H1 (cell line): ENCODE measurements around the gene NT5DC1. TPM values are rescaled to one million over a fixed set of nuclear protein-coding genes. Genes with fewer than 3 reads are reported as not detected.

Experiments used
- CTCF ChIA-PET: fragments of 300-600 bp; sonication (Branson Sonifier 250); formaldehyde crosslinking; loops from one replicate; lab custom pipeline; 2021; ENCODE audit not compliant: partially characterized antibody; lab: Charles Lee
- POLR2A ChIA-PET: fragments of 300-600 bp; sonication (Branson Sonifier 250); formaldehyde crosslinking; loops from one replicate; lab custom pipeline; 2021; ENCODE audit warnings: inconsistent platforms; ENCODE audit not compliant: partially characterized antibody; lab: Charles Lee
- DNase-seq, 2 experiments: peaks; one replicate each; pipeline versions ENCODE4 v3.0.0 to v3.0.0-alpha.2; 2010 to 2022; ENCODE audit warnings: low spot score in 2 of 2, low read depth in 1 of 2, mixed read lengths in 1 of 2
- FAIRE-seq: peaks from 2 replicates; lab custom pipeline; 2011; peaks lifted over from hg19 to GRCh38; lab: Jason Lieb, UNC
- H2AFZ ChIP-seq: 2 replicates; pipeline ENCODE4 v1.8.1; 2012; ENCODE audit warnings: low read length, inconsistent platforms
- H2AK5ac ChIP-seq: 2 replicates; pipeline ENCODE4 v1.6.1; 2013; ENCODE audit warnings: low read depth, low read length
- H2BK120ac ChIP-seq: replicated peaks from 2 replicates; pipeline ENCODE3; 2013; ENCODE audit warnings: low read depth, low read length, inconsistent platforms
- H2BK12ac ChIP-seq: 2 replicates; pipeline ENCODE4 v1.6.1; 2013; ENCODE audit warnings: low read depth, low read length
- H2BK15ac ChIP-seq: 2 replicates; pipeline ENCODE4 v1.6.1; 2013; ENCODE audit warnings: low read length
- H2BK20ac ChIP-seq: 2 replicates; pipeline ENCODE4 v1.6.1; 2013; ENCODE audit warnings: low read length
- H2BK5ac ChIP-seq: 2 replicates; pipeline ENCODE4 v1.6.1; 2013; ENCODE audit warnings: low read depth, low read length
- H3K14ac ChIP-seq: 2 replicates; pipeline ENCODE4 v1.6.1; 2013; ENCODE audit warnings: inconsistent platforms; ENCODE audit not compliant: insufficient read length
- H3K18ac ChIP-seq: 2 replicates; pipeline ENCODE4 v1.6.1; 2013; ENCODE audit warnings: low read length; ENCODE audit errors: extremely low read depth
- H3K23ac ChIP-seq: 2 replicates; pipeline ENCODE4 v1.6.1; 2013; ENCODE audit warnings: inconsistent platforms; ENCODE audit not compliant: insufficient read length
- H3K23me2 ChIP-seq: 2 replicates; pipeline ENCODE4 v1.6.1; 2013; ENCODE audit warnings: low read depth, low read length
- H3K27ac ChIP-seq: 2 replicates; pipeline ENCODE4 v1.6.1; 2011; ENCODE audit warnings: low read depth, low read length, inconsistent platforms
- H3K27me3 ChIP-seq, 4 experiments: replicated peaks in 1 of 4; 1 replicate in 1 of 4; 2 replicates in 3 of 4; pipeline versions ENCODE4 v1.6.1 to v1.8.1; 2011 to 2013; ENCODE audit warnings: low read length in 3 of 4, mild to moderate bottlenecking in 3 of 4, inconsistent platforms in 2 of 4, mixed read lengths in 2 of 4, moderate library complexity in 1 of 4; ENCODE audit not compliant: control insufficient read depth in 3 of 4, insufficient read depth in 3 of 4; ENCODE audit errors: extremely low read depth in 1 of 4
- H3K36me3 ChIP-seq, 4 experiments: 2 replicates each; pipeline versions ENCODE4 v1.6.1 to v1.8.1; 2011 to 2013; ENCODE audit warnings: mild to moderate bottlenecking in 4 of 4, low read length in 3 of 4, moderate library complexity in 2 of 4, control low read depth in 1 of 4, inconsistent platforms in 1 of 4; ENCODE audit not compliant: insufficient read depth in 4 of 4, control insufficient read depth in 2 of 4
- H3K4ac ChIP-seq: replicated peaks from 2 replicates; pipeline ENCODE3; 2013; ENCODE audit warnings: low read length, low read depth, mixed read lengths, inconsistent platforms; ENCODE audit not compliant: insufficient read length
- H3K4me1 ChIP-seq, 4 experiments: replicated peaks in 1 of 4; 1 replicate in 1 of 4; 2 replicates in 3 of 4; pipeline versions ENCODE4 v1.6.1 to v1.8.1; 2011 to 2013; ENCODE audit warnings: low read length in 3 of 4, inconsistent platforms in 2 of 4, mixed read lengths in 1 of 4; ENCODE audit not compliant: insufficient read depth in 4 of 4, control insufficient read depth in 3 of 4
- H3K4me2 ChIP-seq, 2 experiments: 2 replicates each; pipeline versions ENCODE4 v1.6.1 to v1.8.1; 2011 to 2013; ENCODE audit warnings: low read depth in 2 of 2, low read length in 2 of 2, control low read depth in 1 of 2, inconsistent platforms in 1 of 2, mild to moderate bottlenecking in 1 of 2; ENCODE audit not compliant: insufficient read depth in 1 of 2
- H3K4me3 ChIP-seq, 4 experiments: fragments of 200-600, 300-600 bp in 1 of 4; sonication (generic), shearing (Covaris generic), sonication (Bioruptor Twin) in 1 of 4; 2 replicates each; pipeline versions ENCODE4 v1.5.1 to v1.8.1; 2011 to 2016; ENCODE audit warnings: low read length in 4 of 4, low read depth in 3 of 4, control low read depth in 2 of 4, inconsistent platforms in 2 of 4, mild to moderate bottlenecking in 2 of 4, mixed read lengths in 1 of 4, moderate library complexity in 1 of 4; ENCODE audit not compliant: insufficient read depth in 2 of 4; ENCODE audit errors: extremely low read depth in 1 of 4
- H3K56ac ChIP-seq: replicated peaks from 2 replicates; pipeline ENCODE3; 2013; ENCODE audit warnings: low read depth, mild to moderate bottlenecking, mixed read lengths, low read length, inconsistent platforms; ENCODE audit not compliant: insufficient read length
- H3K79me1 ChIP-seq: 2 replicates; pipeline ENCODE4 v1.6.1; 2013; ENCODE audit warnings: low read depth, low read length, control low read depth
- H3K79me2 ChIP-seq, 2 experiments: 2 replicates each; pipeline versions ENCODE4 v1.6.1 to v1.8.1; 2012 to 2013; ENCODE audit warnings: low read length in 2 of 2, mild to moderate bottlenecking in 2 of 2, inconsistent platforms in 1 of 2; ENCODE audit not compliant: insufficient read depth in 2 of 2, control insufficient read depth in 1 of 2
- H3K9ac ChIP-seq, 4 experiments: replicated peaks in 1 of 4; 1 replicate in 1 of 4; 2 replicates in 3 of 4; pipeline versions ENCODE4 v1.6.1 to v1.8.1; 2011 to 2013; ENCODE audit warnings: low read depth in 3 of 4, low read length in 3 of 4, control low read depth in 2 of 4, mild to moderate bottlenecking in 2 of 4, moderate library complexity in 2 of 4, inconsistent platforms in 1 of 4; ENCODE audit errors: extremely low read depth in 1 of 4
- H3K9me3 ChIP-seq, 2 experiments: 2 replicates each; pipeline versions ENCODE4 v1.6.1 to v1.8.1; 2012 to 2013; ENCODE audit warnings: mild to moderate bottlenecking in 2 of 2, moderate library complexity in 2 of 2, control low read depth in 1 of 2, inconsistent platforms in 1 of 2, low read depth in 1 of 2, low read length in 1 of 2, mixed read lengths in 1 of 2; ENCODE audit not compliant: insufficient read depth in 2 of 2
- H4K20me1 ChIP-seq, 2 experiments: replicated peaks in 1 of 2; 2 replicates each; pipeline versions ENCODE3 to v1.8.1; 2011 to 2013; ENCODE audit warnings: inconsistent platforms in 2 of 2, low read length in 2 of 2, mild to moderate bottlenecking in 1 of 2; ENCODE audit not compliant: insufficient read depth in 2 of 2, control insufficient read depth in 1 of 2
- H4K5ac ChIP-seq: 2 replicates; pipeline ENCODE4 v1.6.1; 2013; ENCODE audit warnings: low read length, low read depth, mixed read lengths, inconsistent platforms; ENCODE audit not compliant: insufficient read length
- H4K8ac ChIP-seq: 2 replicates; pipeline ENCODE4 v1.8.0; 2013; ENCODE audit warnings: mild to moderate bottlenecking, moderate library complexity, low read length, inconsistent platforms; ENCODE audit not compliant: insufficient read depth; ENCODE audit errors: extremely low read depth
- H4K91ac ChIP-seq: replicated peaks from 2 replicates; pipeline ENCODE3; 2013; ENCODE audit warnings: low read length, mixed read lengths, inconsistent platforms; ENCODE audit not compliant: insufficient read length
- EGR1 ChIP-seq: IDR thresholded peaks from 2 replicates; pipeline ENCODE4 v1.6.1; 2011; ENCODE audit warnings: low read depth, low read length, borderline replicate concordance
- WGBS, 2 experiments: shearing (Covaris generic) in 1 of 2; methylation state at CpG; one replicate each; pipeline versions ENCODE4 v1.1.6 to v1.1.7; 2013 to 2015; ENCODE audit warnings: low lambda C conversion rate in 2 of 2, mixed read lengths in 2 of 2, inconsistent platforms in 1 of 2, low coverage in 1 of 2, missing lambda C conversion rate in 1 of 2; ENCODE audit not compliant: insufficient replicate concordance in 2 of 2, insufficient coverage in 1 of 2, insufficient read length in 1 of 2; ENCODE audit errors: extremely low coverage in 1 of 2, missing lambda C conversion rate in 1 of 2; 5-methylcytosine and 5-hydroxymethylcytosine counted together
- polyA plus RNA-seq, 7 experiments: library from polyadenylated mRNA; depleted of rRNA in 3 of 7; stranded (reverse) in 5 of 7; unstranded in 2 of 7; fragments of >200 nt in 5 of 7; fragments of 200-250 nt in 2 of 7; gene quantifications; 1 replicate in 5 of 7; 2 replicates in 1 of 7; 4 replicates in 1 of 7; pipeline versions ENCODE4 v1.2.1 to v1.2.3, GENCODE V29; 2011 to 2013; ENCODE audit warnings: missing spikeins in 2 of 7, mixed read lengths in 2 of 7
- total RNA-seq: library from RNA; stranded (reverse); fragmentation: NEBNext Ultra II Directional; extraction: Animal tissue kit (Norgen Biotek cat#: 25700); gene quantifications from 2 replicates; pipeline ENCODE4 v1.2.1, GENCODE V29; 2021

Gene NT5DC1
- total and polyA plus RNA-seq, 2 of the 8 experiments (the other 6 are each of a cell fraction or from before 2014, with no cell fraction given), result 25.3 to 72.7 TPM

- no peak for FAIRE-seq
- POLR2A ChIA-PET, result interaction anchor here (0.7 to 0.9 kb wide), 2 partner anchors 16 to 40 kb away, joined by 3 read pairs; partner anchors contain the start of gene NT5DC1
- TF ChIP-seq EGR1, result no peak
These were observed 39.9 kb upstream of the NT5DC1 start, which contains the start of gene FRK for GRCh38 chr6:116060572-116061283. TSS of gene FRK (minus strand) at chr6:116060891. CDS start at chr6:116060311, 580 bp downstream.

More at GRCh38 chr6:116060572-116061283, 39.9 kb upstream of the NT5DC1 start, which contains the start of gene FRK:
- no peak within 1 kb of the TSS for H2AK5ac ChIP-seq
- no peaks in the 10 kb centered on the region for H3K4me1 ChIP-seq
- no peaks in the 10 kb centered on the region for H3K79me2 ChIP-seq
- no peaks in the 10 kb centered on the region for H3K79me1 ChIP-seq
- no peaks in the 10 kb centered on the region; the same call in 1 of the 2 replicates for H3K23me2 ChIP-seq
- H4K8ac ChIP-seq, result peak within 1 kb of the TSS; percentile 58
- H3K4ac ChIP-seq, result no peak within 1 kb of the TSS
- H2BK5ac ChIP-seq, result no peak within 1 kb of the TSS
- H3K27ac ChIP-seq, result no peak within 1 kb of the TSS
- no peak within 1 kb of the TSS for H3K56ac ChIP-seq
- H4K20me1 ChIP-seq, result no peaks in the 10 kb centered on the region
- H3K27me3 ChIP-seq, result no peaks in the 10 kb centered on the region
- no peak for DNase-seq
- H3K9ac ChIP-seq, result no peak within 1 kb of the TSS
- H2AFZ ChIP-seq, result peak within 1 kb of the TSS; percentile 90; the same call in 1 of the 2 replicates
- 84% methylated on average over 7 of the region's 7 CpGs; no CpG with 5 or more reads in 1 of the 2 experiments for whole genome bisulfite sequencing, 2 experiments
- no peak within 1 kb of the TSS for H2BK15ac ChIP-seq
- H3K23ac ChIP-seq, result no peak within 1 kb of the TSS
- no peak within 1 kb of the TSS for H2BK12ac ChIP-seq
- no peak within 1 kb of the TSS for H3K4me2 ChIP-seq
- H3K14ac ChIP-seq, result no peak within 1 kb of the TSS
- CTCF ChIA-PET, result interaction anchor here (0.9 to 3.3 kb wide), 18 partner anchors 9 to 130 kb away, joined by 3 to 11 read pairs (median 4); partner anchors contain the start of gene NT5DC1
- no peak within 1 kb of the TSS for H3K4me3 ChIP-seq
- H4K5ac ChIP-seq, result no peak within 1 kb of the TSS
- no peaks in the 10 kb centered on the region for H3K36me3 ChIP-seq
- no peak within 1 kb of the TSS for H3K18ac ChIP-seq
- H4K91ac ChIP-seq, result no peak within 1 kb of the TSS
- no peak within 1 kb of the TSS for H2BK120ac ChIP-seq
- H3K9me3 ChIP-seq, result no peaks in the 10 kb centered on the region
- H2BK20ac ChIP-seq, result no peak within 1 kb of the TSS
